Measurements from ENCODE around the gene ARHGAP32.
A peak's percentile ranks its signal among the peaks of the same experiment; 100 is the strongest.

The ARHGAP32 gene

GRCh38 chr11:128947773-128948172, 244.4 kb downstream of the ARHGAP32 start:
- DNase-seq: no peak

DNA sequence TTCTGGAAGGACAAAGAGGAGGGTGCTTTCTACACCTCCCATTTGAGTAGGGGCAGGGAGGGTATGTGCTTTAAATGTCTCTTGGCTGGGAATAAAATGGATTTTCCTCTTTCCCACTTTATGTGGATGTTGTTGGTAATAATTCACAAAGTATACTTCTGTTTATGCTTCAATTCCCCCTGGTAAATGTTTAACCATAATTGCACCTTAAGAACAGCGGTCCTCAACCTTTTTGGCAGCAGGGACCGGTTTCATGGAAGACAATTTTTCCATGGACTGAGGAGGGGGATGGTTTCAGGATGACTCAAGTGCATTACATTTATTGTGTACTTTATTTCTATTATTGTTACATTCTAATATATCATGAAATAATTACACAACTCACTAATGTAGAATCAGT, 245.5 kb downstream of the ARHGAP32 start:
- DNase-seq: no peak

DNA sequence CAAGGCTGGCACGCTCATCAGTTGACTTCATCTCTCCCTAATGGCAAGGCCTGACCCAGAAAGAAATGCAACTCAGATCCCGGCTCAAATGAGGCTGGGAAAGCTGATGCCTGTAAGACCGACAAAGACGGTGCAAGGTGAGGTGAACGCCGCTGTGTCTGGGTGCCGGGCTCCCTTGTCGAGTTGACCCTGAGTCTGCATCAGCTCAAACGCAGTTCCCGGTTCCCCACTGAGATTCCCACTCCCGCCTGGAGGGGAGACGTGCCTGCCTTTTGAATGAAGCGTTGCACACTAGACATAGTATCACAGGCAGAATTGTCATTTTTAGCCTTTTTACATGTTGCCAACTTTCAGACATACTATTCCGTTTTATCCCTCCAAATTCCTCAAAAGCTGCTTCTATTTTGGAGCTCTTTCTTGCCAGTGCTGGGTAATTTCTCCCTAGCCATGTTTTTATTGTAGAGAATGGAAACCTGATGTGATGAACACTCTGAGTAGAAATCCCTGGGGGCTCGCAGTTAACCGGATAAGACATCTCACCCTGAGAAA, 248.6 kb downstream of the ARHGAP32 start:
- DNase-seq: no peak

DNA sequence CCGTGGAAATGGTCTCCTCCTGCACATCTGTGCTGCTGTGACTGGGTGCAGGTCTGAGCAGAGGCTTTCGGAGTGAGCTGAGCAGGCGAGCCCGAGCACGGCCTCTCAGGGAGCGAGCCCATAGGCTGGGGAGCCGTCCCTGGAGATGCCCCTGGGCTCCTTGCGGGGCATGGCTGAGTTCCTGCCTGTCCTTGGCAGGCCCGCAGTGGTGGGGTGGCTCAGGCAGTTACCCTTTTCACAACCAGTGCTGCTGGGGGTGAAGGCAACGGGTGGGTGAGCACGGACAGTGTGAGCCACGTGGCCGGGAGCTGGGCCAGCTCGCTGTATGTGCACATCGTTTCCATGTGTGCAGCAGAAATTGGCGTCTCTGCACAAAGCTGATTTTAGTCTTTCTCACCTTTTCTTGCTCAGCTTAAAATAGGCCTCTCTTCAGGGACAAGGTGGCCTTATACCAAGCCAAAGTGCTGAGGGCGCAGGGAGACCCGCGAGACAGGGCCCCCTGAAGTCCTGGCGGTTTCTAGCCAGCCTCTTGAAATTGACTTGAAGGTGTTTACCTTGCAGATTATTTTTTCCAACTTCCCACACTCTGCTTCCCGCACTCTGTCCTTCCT, 249.2 kb downstream of the ARHGAP32 start, which contains the start of gene TP53AIP1:
TP53AIP1 (minus strand) TSS at position 55 of the 611 bp plus-strand sequence. CDS start 5,053 bp downstream, outside the sequence.
- DNase-seq: peak; percentile 42

GRCh38 chr11:128942272-128942612, 249.9 kb downstream of the ARHGAP32 start:
- no peak for DNase-seq

DNA sequence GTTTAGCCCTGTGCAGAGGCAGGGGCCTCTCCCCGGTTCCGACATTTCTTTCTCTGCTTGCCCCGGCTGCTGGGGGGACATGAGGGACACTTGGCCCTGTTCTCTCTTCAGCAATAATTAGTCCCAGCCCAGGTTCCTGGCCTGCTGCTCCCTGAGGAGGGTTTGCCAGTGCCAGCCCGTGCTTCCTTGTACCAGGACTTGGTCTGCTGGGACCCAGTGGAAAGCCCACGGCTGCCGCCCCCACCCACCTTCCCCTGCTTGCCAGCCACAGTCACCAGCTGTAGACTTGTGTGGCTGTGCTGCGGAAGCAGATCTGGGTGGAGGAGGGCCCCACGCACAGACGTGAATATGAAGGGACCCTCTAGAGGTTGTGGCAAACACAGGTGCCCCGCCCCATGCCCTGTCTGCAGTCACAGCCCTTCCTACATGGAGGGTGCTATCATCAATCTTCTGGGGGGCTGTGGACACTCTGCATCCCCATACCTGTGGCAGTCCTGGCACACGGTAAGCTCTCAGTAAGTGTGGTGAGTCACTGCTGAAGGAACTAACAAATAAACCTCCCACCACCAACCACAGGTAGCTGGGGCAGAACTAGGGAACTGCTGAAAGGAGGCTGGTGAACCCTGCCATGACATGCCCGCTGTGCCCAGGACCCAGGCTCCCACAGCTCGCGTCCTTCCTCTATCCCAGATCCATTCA, 250.4 kb downstream of the ARHGAP32 start:
- DNase-seq: no peak

DNA sequence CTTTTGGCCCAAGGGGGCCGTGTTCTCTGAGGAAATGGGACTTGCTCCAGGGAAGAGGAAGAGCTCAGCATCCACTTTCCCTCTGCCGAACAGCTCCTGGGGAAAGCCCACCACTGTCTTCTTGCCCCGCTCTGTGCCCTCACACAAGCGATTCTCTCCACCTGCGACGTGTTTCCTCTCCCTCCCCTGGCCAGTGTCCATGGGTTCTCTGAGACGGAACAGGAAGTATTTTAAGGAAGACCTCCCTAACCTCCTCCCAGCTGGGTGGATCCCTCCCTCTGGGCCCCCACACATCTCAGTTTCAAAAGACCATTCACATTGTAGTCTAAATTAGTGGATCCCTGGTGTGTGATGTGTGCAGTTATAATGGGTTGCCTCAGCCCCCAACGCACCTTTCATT, 251.0 kb downstream of the ARHGAP32 start:
- DNase-seq: no peak

DNA sequence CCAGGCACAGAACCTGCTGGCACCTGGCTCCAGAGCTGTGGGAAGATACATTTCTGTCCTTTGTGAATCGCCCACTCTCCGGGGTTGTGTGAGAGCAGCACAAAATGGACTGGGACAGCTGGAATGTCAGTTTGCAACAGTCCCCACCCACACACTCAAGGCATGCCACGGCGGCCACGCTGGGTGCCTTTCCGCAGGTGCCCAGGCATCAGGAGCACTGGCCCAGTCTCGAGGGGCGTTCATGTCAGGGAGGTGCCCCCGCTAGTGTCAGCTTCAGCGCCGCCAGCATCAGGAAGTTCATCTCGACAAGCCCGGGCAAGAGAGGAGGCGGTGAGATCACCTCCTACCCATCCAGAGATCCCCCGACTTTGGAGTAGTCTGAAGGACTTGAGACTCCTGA, 251.5 kb downstream of the ARHGAP32 start:
- DNase-seq: no peak

DNA sequence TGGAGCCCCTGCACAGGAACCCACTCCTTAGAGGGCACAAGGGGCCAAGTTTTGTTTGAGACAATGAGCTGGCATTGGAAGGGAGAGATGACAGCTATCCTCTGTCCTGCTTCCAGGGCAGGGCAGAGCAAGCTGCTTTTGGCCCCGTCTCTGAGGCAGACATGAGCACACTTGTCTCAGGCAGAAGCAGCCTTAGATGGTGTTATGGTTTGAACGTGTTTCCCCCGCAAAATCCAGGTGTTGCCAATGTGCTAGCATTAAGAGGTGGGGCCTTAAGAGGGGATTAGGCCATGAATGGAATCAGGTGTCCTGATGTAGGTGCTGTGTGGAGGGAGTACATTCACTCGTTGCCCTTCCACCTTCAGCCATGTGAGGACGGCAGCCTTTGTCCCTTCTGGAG, 252.0 kb downstream of the ARHGAP32 start:
- no peak for DNase-seq

DNA sequence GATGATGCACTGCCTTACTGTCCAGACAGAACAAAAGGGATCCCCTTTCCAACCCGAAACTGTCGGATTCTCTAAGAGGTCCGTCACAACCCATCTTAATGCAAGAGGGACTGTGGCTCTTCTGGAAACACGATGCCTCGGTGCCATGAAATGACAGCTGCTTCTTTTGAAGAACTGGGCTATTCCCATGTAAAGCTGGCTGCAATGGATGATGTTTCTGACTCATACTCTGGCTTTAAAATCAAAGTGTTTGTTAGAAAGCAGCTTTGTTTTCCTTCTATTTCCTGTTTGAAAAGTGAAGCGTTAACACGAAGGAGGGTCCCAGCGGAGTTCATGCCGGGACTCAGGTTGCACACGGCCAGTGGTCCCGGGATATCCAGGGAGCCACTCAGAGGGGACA, 252.5 kb downstream of the ARHGAP32 start:
- DNase-seq: no peak

DNA sequence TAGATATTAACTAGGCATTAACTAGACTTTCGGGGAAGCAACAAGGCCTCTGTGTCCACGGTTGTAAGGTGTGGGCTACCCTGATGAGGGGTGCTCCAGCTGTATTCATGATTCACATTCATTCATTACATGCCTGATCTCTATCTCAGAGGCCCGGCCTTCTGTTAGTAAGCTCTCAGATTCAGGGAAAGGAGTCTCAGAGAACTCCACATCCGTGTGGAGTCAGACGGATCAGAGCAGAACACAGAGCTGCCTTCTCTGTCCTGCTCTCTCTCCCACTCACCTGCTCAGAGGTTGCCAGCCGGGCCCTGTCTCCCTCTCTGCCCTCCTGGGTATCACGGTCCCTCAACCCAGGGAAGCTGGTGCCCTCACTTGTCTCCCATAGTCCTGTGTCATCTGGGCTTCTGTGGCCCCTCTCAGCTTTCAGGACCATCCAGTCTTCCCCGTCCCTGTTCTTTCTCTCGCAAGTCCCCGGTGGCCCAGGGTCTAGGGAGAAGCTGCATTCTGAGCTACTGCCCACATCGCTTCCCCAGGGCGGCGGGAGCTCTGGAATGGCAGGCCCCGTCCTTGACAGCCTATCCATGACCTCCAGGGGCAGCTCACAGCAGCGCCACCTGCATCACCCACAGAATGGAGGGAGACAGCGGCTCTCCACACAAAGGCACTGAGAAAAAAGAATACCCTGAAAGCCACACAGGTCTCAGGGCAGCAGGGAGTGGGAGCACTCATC, 253.8 kb downstream of the ARHGAP32 start:
- no peak for DNase-seq

DNA sequence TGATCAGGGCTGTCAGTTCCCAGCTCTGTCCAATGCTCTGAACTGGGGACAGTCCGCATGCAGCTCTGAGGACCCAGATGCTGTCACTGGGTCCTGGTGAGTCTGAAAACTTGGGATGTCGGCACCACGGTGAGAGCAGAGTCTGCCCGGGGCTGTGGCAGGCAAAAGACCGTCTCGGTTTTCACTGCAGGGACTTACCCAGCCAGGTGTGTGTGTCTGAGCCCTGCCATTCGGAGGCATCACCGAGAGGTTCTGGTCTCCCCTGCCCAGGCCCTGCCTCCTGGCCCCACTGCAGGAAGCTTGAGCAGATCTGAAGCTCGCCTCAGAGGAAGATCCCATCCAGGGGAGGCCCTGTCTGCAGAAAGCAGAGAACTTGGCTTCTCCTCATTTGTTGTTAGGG, 254.6 kb downstream of the ARHGAP32 start:
- no peak for DNase-seq

- peak; percentile 80 for DNase-seq
Measured at GRCh38 chr11:128936606-128937251, 255.4 kb downstream of the ARHGAP32 start.

DNA sequence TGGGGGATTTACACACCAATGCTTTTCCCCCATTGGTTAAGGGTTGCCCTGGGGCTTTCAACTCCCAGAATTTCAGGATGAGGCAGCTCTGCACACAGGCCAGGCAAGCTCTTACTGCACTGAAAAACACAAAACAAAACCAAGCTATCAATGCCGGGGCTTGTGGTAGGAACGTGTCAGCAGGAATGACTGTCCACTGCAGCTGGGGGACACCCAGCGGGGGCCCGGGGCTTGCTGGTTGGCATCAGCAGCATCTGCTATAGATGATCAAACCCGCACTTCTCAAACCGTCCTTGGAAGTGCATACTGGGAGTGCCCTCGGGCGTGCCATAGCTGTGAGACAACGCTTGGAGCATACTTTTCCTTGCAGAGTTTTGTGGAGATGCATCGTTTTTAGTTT, 257.2 kb downstream of the ARHGAP32 start:
- peak; percentile 36 for DNase-seq

GRCh38 chr11:128934351-128934750, 257.8 kb downstream of the ARHGAP32 start:
- DNase-seq: no peak

DNA sequence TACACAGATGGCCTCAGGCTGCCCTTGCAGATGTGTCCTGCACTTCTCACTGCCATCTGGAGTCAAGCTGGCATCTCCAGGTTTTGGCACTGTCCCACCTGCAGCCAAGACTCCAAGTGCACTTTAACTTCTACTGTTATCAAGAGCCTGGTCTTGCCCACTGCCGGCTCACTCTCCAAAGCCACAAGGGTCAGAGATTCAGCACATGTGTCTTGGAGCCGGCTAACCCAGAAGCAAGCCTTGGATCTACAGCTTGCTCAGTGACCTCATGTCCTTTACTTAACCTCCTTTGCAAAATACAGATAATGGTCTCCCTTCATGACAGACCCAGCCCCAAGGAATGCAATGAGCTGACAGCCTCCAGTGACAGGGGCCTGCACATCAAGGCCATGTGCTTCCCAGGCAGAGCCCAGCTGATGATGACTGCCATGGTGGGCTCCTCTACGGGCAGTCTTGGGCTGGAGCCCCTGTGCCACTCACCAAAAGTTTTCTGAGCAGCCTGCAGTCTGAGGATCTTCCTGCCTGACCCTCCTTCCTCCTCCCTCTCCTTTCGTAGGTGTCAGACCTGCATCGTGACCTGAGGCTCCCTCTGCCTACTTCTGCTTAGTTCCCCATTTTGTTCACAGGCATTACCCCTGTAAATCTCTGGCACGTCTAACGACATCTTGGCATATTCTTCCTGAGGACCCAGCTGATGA, 258.5 kb downstream of the ARHGAP32 start:
- no peak for DNase-seq

DNA sequence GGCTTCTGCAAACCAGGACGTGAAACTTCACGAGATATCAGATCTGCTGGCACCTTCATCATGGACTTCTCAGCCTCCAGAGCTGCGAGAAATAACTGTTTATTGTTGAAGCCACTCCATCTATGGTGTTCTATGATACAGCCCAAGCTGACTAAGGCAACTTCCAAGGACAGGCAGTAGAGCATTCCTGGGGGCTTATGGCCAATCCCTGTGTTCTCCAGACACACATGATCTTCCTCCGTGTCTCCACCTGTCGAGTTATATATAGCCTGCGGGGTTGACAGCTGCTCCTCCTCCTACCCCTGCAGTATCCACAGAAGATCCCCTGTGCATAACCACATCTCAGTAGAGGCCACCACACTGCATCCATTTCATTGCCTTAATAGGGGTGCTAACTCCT, 260.5 kb downstream of the ARHGAP32 start:
- DNase-seq: peak; percentile 15

- DNase-seq: no peak
Measured at GRCh38 chr11:128931066-128931465, 261.1 kb downstream of the ARHGAP32 start.

DNA sequence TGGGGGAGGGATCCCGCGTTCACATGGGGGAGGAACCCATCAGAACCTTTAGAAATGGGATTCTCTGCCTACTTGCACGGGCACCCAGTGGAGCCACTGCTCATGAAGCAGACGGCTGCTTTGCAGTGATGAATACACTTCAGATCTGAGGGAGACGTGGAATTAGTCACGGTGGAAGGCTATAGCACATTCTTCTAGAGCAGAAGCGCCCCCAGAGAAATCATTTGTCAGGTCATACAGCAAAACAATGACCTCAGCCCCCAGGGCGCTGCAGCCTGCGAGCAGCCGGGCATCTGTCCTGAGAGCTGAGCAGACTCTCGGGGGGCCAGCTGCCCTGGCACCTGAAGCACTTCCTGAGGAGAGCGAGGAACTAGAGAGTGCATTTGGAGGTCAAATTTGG, 262.1 kb downstream of the ARHGAP32 start:
- peak; percentile 57 for DNase-seq

DNA sequence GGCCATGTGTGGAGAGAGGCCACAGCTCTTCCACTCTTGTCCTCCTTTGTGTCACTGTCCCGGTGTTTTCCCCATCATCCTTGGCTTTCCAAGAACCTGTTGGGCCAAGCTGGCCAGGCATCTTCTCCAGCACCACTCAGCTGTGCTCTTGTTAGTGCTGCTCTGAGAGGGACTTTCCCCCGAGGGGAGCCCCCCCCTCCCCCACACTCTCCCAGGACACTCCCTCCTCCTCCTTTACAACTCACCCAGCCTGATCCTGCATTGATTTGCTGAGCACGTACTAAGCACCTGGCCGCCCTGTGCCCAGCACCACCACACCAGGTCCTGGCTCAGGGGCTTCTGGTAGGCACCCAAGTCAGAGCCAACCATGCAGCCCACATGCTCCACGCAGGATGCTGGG, 262.7 kb downstream of the ARHGAP32 start:
- no peak for DNase-seq

- DNase-seq: no peak
Measured at GRCh38 chr11:128928400-128928799, 263.7 kb downstream of the ARHGAP32 start.

DNA sequence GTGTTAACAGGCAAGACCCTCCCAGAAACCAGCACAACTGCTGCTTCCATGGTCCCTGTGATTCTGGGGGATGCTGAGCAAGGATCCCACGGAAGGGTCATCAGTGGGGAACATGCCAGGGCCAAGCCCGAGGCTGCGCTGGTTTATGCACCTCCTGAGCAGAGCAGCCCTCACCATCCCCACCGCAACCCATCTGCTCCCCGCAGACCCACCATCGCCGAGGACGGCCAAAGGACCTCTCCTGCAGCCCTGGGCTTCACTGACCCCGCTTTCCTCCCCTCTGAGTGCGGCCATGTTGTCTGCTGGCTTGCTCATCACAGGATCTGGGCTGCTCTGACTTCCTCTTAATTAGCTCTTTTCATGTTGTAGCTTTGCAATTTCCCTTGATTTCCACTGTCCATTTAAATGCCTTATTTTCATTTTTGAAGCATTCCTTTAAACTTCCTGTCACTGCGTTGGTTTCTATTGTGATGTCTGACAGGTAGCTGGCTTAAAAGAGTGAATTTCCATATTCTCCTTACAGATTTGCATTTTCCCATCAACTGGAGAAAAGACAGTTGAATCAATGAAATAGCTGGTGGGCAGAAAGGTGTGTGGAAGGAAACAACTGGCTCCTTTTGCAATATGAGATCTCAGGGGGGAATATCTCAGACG, 264.3 kb downstream of the ARHGAP32 start:
- DNase-seq: no peak

Data from retina (tissue), 1 donor.